Endothelial cell of umbilical vein (primary cell): ENCODE results near the gene HOXD10. TPM values are rescaled to one million over a fixed set of nuclear protein-coding genes. Genes with fewer than 3 reads are reported as not detected.

ENCODE experiments used
- BruUV-seq: library from RNA; stranded (reverse); fragments of 400-500 nt; replicated peaks from 2 replicates; lab custom pipeline; 2021; lab: Mats Ljungman, UMichigan
- CTCF ChIA-PET: fragments of 300-600, 350-600 bp; sonication (Branson Sonifier 250); formaldehyde crosslinking; loops from one replicate; lab custom pipeline; 2021; ENCODE audit warnings: antibody characterized with exemption, inconsistent platforms; lab: Charles Lee
- POLR2A ChIA-PET: fragments of 300-600, 350-600 bp; sonication (Branson Sonifier 250); formaldehyde crosslinking; loops from one replicate; lab custom pipeline; 2021; ENCODE audit warnings: antibody characterized with exemption, inconsistent platforms; lab: Charles Lee
- DNase-seq: peaks from one replicate; pipeline ENCODE4 v3.0.0-alpha.2; 2011; ENCODE audit warnings: low read depth, low spot score
- FAIRE-seq: peaks from 2 replicates; lab custom pipeline; 2011; peaks lifted over from hg19 to GRCh38; lab: Jason Lieb, UNC
- H2AFZ ChIP-seq: 2 replicates; pipeline ENCODE4 v1.6.0; 2012; ENCODE audit warnings: low read depth, low read length, control low read depth, inconsistent platforms
- H3K27ac ChIP-seq: 2 replicates; pipeline ENCODE4 v1.5.1; 2011; ENCODE audit warnings: low read depth, mild to moderate bottlenecking, control low read depth, low read length, moderate library complexity; ENCODE audit not compliant: insufficient read depth
- H3K27me3 ChIP-seq, 2 experiments: 2 replicates each; pipeline versions ENCODE4 v1.6.0 to v1.6.1; 2011; ENCODE audit warnings: low read length in 2 of 2, mixed read lengths in 1 of 2; ENCODE audit not compliant: control insufficient read depth in 2 of 2, insufficient read depth in 2 of 2
- H3K36me3 ChIP-seq, 2 experiments: 2 replicates in 1 of 2; 3 replicates in 1 of 2; pipeline ENCODE4 v1.5.1; 2011; ENCODE audit warnings: low read length in 2 of 2, mild to moderate bottlenecking in 1 of 2, moderate library complexity in 1 of 2; ENCODE audit not compliant: control insufficient read depth in 2 of 2, insufficient read depth in 2 of 2; ENCODE audit errors: extremely low read depth in 1 of 2
- H3K4me1 ChIP-seq: 3 replicates; pipeline ENCODE4 v1.5.1; 2011; ENCODE audit warnings: mild to moderate bottlenecking, low read length; ENCODE audit not compliant: control insufficient read depth, insufficient read depth; ENCODE audit errors: extremely low read depth
- H3K4me2 ChIP-seq: 2 replicates; pipeline ENCODE4 v1.6.1; 2011; ENCODE audit warnings: low read length, control low read depth, mixed read lengths; ENCODE audit not compliant: insufficient read depth
- H3K4me3 ChIP-seq, 3 experiments: fragments of 200-600 bp in 1 of 3; sonication (generic), shearing (Covaris generic) in 1 of 3; replicated peaks in 1 of 3; 2 replicates each; pipeline ENCODE4 v1.5.1; 2011 to 2016; ENCODE audit warnings: control low read depth in 3 of 3, low read length in 3 of 3, mild to moderate bottlenecking in 2 of 3, inconsistent platforms in 1 of 3, low read depth in 1 of 3, moderate library complexity in 1 of 3; ENCODE audit not compliant: insufficient read depth in 1 of 3
- H3K79me2 ChIP-seq: 2 replicates; pipeline ENCODE4 v1.6.0; 2012; ENCODE audit warnings: low read length, inconsistent platforms; ENCODE audit not compliant: control insufficient read depth, insufficient read depth
- H3K9ac ChIP-seq: replicated peaks from 2 replicates; pipeline ENCODE3; 2011; ENCODE audit warnings: low read length, control low read depth; ENCODE audit not compliant: insufficient read depth; ENCODE audit errors: extremely low read depth
- H3K9me1 ChIP-seq: replicated peaks from 3 replicates; pipeline ENCODE4 v1.6.0; 2011; ENCODE audit warnings: mild to moderate bottlenecking, low read length; ENCODE audit not compliant: control insufficient read depth, insufficient read depth; ENCODE audit errors: extremely low read depth
- H3K9me3 ChIP-seq: replicated peaks from 2 replicates; pipeline ENCODE4 v1.5.1; 2012; ENCODE audit warnings: low read length, inconsistent platforms; ENCODE audit not compliant: control insufficient read depth, insufficient read depth
- H4K20me1 ChIP-seq: replicated peaks from 2 replicates; pipeline ENCODE3; 2011; ENCODE audit warnings: mild to moderate bottlenecking, low read length; ENCODE audit not compliant: control insufficient read depth, insufficient read depth; ENCODE audit errors: extremely low read depth
- EZH2 ChIP-seq: IDR thresholded peaks from 2 replicates; pipeline ENCODE4 v1.6.1; 2012; ENCODE audit warnings: borderline replicate concordance, low read depth, mild to moderate bottlenecking, moderate library complexity, low read length, inconsistent platforms; ENCODE audit not compliant: severe bottlenecking
- FOS ChIP-seq: IDR thresholded peaks from 2 replicates; pipeline ENCODE4 v1.6.1; 2011; ENCODE audit warnings: mild to moderate bottlenecking, low read length, moderate library complexity, borderline replicate concordance; ENCODE audit not compliant: insufficient read depth
- GATA2 ChIP-seq: IDR thresholded peaks from 2 replicates; pipeline ENCODE4 v1.7.0; 2011; ENCODE audit warnings: low read depth, mild to moderate bottlenecking, moderate library complexity, mixed read lengths, low read length; ENCODE audit not compliant: insufficient read length, insufficient read depth
- POLR2A ChIP-seq: IDR thresholded peaks from 2 replicates; pipeline ENCODE4 v1.6.1; 2012; ENCODE audit warnings: low read depth, mild to moderate bottlenecking, control low read depth, low read length
- POLR2AphosphoS5 ChIP-seq: IDR thresholded peaks from 2 replicates; pipeline ENCODE4 v1.6.1; 2012; ENCODE audit warnings: low read depth, mild to moderate bottlenecking, control low read depth, low read length, moderate library complexity; ENCODE audit not compliant: insufficient read depth
- dilution Hi-C: fragments of 300-500 bp; cut with MboI; formaldehyde crosslinking; loops from one replicate; pipeline ENCODE4 v1.15.0; 2019; ENCODE audit warnings: low sequenced_read_pairs; ENCODE audit not compliant: extremely low pct_ligation_motif_present
- intact Hi-C: fragments of 100-400 bp; cut with micrococcal nuclease; formaldehyde crosslinking; loops from one replicate; pipeline ENCODE4 v1.10.0; 2022
- polyA plus RNA-seq, 4 experiments: library from polyadenylated mRNA; depleted of rRNA in 3 of 4; stranded (reverse) in 3 of 4; unstranded in 1 of 4; fragments of >200 nt; gene quantifications; 2 replicates each; pipeline versions ENCODE4 v1.2.1 to v1.2.3, GENCODE V29; 2011 to 2012; ENCODE audit warnings: missing spikeins in 1 of 4
- total RNA-seq: library from RNA; stranded (reverse); gene quantifications from 2 replicates; pipeline ENCODE4 v1.2.3, GENCODE V29; 2021
- TF ChIP-seq, protein P1 (sequence below): IDR thresholded peaks from 2 replicates; pipeline ENCODE4 v1.6.1; 2011; ENCODE audit not compliant: insufficient read depth, insufficient read length

The HOXD10 gene
- total and polyA plus RNA-seq, 2 donors (not counting 3 experiments of a cell fraction or from before 2014, with no cell fraction given), result not detected

DNA sequence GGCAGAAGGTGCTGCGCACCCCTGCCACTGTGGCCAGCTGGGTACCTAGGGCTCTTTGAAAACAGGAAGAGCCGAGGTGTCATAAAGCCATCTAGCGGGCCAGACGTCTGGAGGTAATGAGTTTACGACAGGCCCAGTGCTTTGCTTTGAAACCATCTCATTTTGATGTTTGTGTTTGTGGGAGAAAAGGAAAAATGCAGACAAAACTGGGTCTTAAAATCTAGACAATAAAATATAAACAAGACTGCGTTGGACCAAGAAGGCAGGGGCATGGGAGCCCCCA lies 9.1 kb downstream of the HOXD10 start:
- Histone ChIP-seq H3K9me3 (no peaks in the 10 kb centered on the region), H3K4me2 (no peak overlapping the region), H3K9me1 (no peaks in the 10 kb centered on the region), H3K27me3 (peaks cover 14 to 20% of the 10 kb centered on the region in 2 experiments), H4K20me1 (no peaks in the 10 kb centered on the region), H3K9ac (no peak overlapping the region), H3K27ac (no peak overlapping the region), H3K79me2 (peaks cover 4% of the 10 kb centered on the region), H3K4me1 (peaks cover 31% of the 10 kb centered on the region), H2AFZ (no peak overlapping the region), H3K4me3 (no peak overlapping the region), H3K36me3 (no peaks in the 10 kb centered on the region)
- no peak for FAIRE-seq
- intact Hi-C loops, result loop anchor here (5.0 kb wide), 2 partner anchors 932 to 1632 kb away; no protein-coding TSS in a partner anchor
- DNase-seq, result no peak
- no peak for TF ChIP-seq FOS
- TF ChIP-seq POLR2A, result no peak
- no peak for TF ChIP-seq GATA2
- TF ChIP-seq EZH2, result no peak
- TF ChIP-seq, protein P1, sequence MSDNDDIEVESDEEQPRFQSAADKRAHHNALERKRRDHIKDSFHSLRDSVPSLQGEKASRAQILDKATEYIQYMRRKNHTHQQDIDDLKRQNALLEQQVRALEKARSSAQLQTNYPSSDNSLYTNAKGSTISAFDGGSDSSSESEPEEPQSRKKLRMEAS, result no peak
- no peak for TF ChIP-seq POLR2AphosphoS5
- POLR2A ChIA-PET, result interaction anchor here (0.5 kb wide), 1 partner anchor 513 kb away, joined by 8 read pairs; no protein-coding TSS in a partner anchor
- CTCF ChIA-PET, result interaction anchor here (3.2 to 10.1 kb wide), 10 partner anchors 14 to 1037 kb away, joined by 23 to 458 read pairs (median 84); no protein-coding TSS in a partner anchor
- no TSS peak for BruUV-seq
- dilution Hi-C loops, result loop anchor here (25.0 kb wide), 1 partner anchor 512 kb away; no protein-coding TSS in a partner anchor
